Parathyroid adenoma (tissue), 2 donors: ENCODE results near the gene ARHGAP8.

Experiments
- H2AFZ ChIP-seq: fragments of 300-600 bp; sonication (generic); one replicate; pipeline ENCODE4 v1.7.0; 2017; ENCODE audit warnings: antibody characterized with exemption, mild to moderate bottlenecking
- H3K27ac ChIP-seq: fragments of 300-600 bp; sonication (generic); one replicate; pipeline ENCODE4 v1.7.0; 2017
- H3K27me3 ChIP-seq: fragments of 300-600 bp; sonication (generic); one replicate; pipeline ENCODE4 v1.7.0; 2017; ENCODE audit warnings: low read length; ENCODE audit not compliant: control insufficient read depth, insufficient read depth
- H3K36me3 ChIP-seq: fragments of 300-600 bp; sonication (generic); one replicate; pipeline ENCODE4 v1.7.0; 2017; ENCODE audit warnings: low read length; ENCODE audit not compliant: control insufficient read depth, insufficient read depth
- H3K4me1 ChIP-seq: fragments of 300-600 bp; sonication (generic); one replicate; pipeline ENCODE4 v1.7.0; 2017; ENCODE audit warnings: control low read depth
- H3K4me2 ChIP-seq: fragments of 300-600 bp; sonication (generic); one replicate; pipeline ENCODE4 v1.7.0; 2017; ENCODE audit warnings: low read length
- H3K4me3 ChIP-seq: fragments of 300-600 bp; sonication (generic); one replicate; pipeline ENCODE4 v1.7.0; 2017; ENCODE audit warnings: low read depth, low read length
- H3K79me2 ChIP-seq: fragments of 300-600 bp; sonication (generic); one replicate; pipeline ENCODE4 v1.7.0; 2017; ENCODE audit warnings: control low read depth
- H3K9ac ChIP-seq: fragments of 300-600 bp; sonication (generic); one replicate; pipeline ENCODE4 v1.7.0; 2017; ENCODE audit warnings: mild to moderate bottlenecking
- H3K9me3 ChIP-seq: fragments of 300-600 bp; sonication (generic); one replicate; pipeline ENCODE4 v1.7.0; 2017; ENCODE audit warnings: low read length; ENCODE audit not compliant: control insufficient read depth
- CTCF ChIP-seq: fragments of 300-600 bp; sonication (generic); IDR thresholded peaks from one replicate; pipeline ENCODE4 v1.7.0; 2017; ENCODE audit warnings: antibody characterized with exemption, mild to moderate bottlenecking
- donor health status: primary hyperparathyroidism.

The ARHGAP8 gene

GRCh38 chr22:44773082-44773481, 20.7 kb downstream of the ARHGAP8 start:
- Histone ChIP-seq H3K9me3 (no peaks in the 10 kb centered on the region), H3K27ac (no peak overlapping the region), H3K4me3 (no peak overlapping the region), H3K79me2 (no peaks in the 10 kb centered on the region), H2AFZ (no peak overlapping the region), H3K9ac (no peak overlapping the region), H3K36me3 (no peaks in the 10 kb centered on the region), H3K4me2 (no peak overlapping the region), H3K27me3 (no peaks in the 10 kb centered on the region), H3K4me1 (no peaks in the 10 kb centered on the region)
- TF ChIP-seq CTCF: no peak

DNA sequence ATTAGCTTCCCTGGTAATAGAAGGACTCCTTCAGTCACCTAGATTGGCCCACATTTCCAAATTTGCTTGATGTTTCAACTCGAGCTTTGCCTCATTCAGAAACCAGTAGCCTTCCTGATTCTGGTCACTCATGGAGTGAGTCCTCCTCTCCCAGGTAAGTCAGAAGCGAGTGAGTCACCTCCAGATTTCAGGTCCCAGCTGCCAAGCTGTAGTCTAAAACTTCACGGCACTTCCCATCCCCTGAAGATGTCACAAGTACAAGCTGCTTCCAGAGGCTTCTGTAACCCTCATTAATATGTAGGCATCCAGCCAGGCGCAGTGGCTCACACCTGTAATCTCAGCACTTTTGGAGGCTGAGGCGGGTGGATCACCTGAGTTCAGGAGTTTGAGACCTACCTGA, 23.5 kb downstream of the ARHGAP8 start:
- Histone ChIP-seq H3K27me3 (no peaks in the 10 kb centered on the region), H3K9ac (no peak overlapping the region), H3K36me3 (no peaks in the 10 kb centered on the region), H3K4me2 (no peak overlapping the region), H3K4me1 (no peaks in the 10 kb centered on the region), H3K9me3 (no peaks in the 10 kb centered on the region), H3K27ac (no peak overlapping the region), H2AFZ (no peak overlapping the region), H3K4me3 (no peak overlapping the region), H3K79me2 (no peaks in the 10 kb centered on the region)
- no peak for TF ChIP-seq CTCF

GRCh38 chr22:44776605-44777363, 24.4 kb downstream of the ARHGAP8 start:
- H3K9me3 ChIP-seq: no peaks in the 10 kb centered on the region
- H3K79me2 ChIP-seq: no peaks in the 10 kb centered on the region
- H3K27ac ChIP-seq: no peak overlapping the region
- no peak overlapping the region for H2AFZ ChIP-seq
- no peak overlapping the region for H3K4me2 ChIP-seq
- no peaks in the 10 kb centered on the region for H3K36me3 ChIP-seq
- no peak for TF ChIP-seq CTCF
- H3K27me3 ChIP-seq: no peaks in the 10 kb centered on the region
- H3K4me1 ChIP-seq: no peaks in the 10 kb centered on the region
- no peak overlapping the region for H3K4me3 ChIP-seq
- H3K9ac ChIP-seq: no peak overlapping the region

- H3K9ac ChIP-seq: no peak overlapping the region
- H3K36me3 ChIP-seq: no peaks in the 10 kb centered on the region
- no peaks in the 10 kb centered on the region for H3K4me1 ChIP-seq
Measured at GRCh38 chr22:44777364-44777755, 25.0 kb downstream of the ARHGAP8 start.

More at GRCh38 chr22:44777364-44777755, 25.0 kb downstream of the ARHGAP8 start:
- Histone ChIP-seq H2AFZ (no peak overlapping the region), H3K79me2 (no peaks in the 10 kb centered on the region), H3K27me3 (no peaks in the 10 kb centered on the region), H3K4me3 (no peak overlapping the region), H3K9me3 (no peaks in the 10 kb centered on the region), H3K4me2 (no peak overlapping the region), H3K27ac (no peak overlapping the region)
- TF ChIP-seq CTCF: no peak
